NCI-H446 (cell line): ENCODE results near the gene SULT1A1.

Experiments
- DNase-seq, 2 experiments: peaks; one replicate each; lab custom pipeline; 2025; lab: John Stamatoyannopoulos, UW

SULT1A1 gene

DNA sequence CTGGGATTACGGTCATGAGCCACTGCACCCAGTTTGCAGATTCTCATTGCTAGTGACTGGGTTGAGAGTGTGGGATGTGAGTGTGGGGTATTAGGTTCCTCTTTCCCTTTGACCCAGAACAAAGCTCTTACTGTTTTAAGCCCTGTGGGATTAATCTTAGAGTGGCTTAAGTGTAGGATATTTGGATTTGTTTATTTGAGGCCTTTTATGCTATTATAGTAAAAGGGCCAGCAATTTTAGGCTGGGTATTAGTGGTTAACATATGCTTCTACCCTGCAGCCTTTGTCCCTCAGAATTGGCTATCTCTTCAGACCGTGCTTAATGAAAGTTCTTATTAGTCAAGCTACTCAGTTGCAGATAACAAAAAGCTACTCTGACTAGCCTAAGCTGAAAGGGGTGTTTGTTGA, 52.9 kb downstream of the SULT1A1 start:
- DNase-seq: no peak

DNA sequence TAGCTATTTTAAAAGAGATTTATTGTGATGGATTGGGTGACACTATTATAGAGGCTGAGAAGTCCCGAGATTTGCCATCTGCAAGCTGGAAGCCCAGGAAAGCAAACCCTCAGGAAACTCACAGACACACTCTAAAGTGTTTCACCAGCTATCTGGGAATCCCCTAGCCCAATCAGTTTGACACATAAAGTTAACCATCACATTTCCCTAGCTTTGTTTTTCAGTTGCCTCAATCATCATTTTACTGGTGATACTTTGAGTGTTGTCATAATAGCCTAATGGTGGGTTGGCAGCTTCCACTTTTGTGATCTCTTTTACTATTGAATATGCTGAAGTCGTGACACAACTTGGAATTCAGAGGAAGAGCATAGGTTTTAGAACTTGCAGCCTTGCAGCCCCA, 54.3 kb downstream of the SULT1A1 start:
- DNase-seq: no peak
